H9 (cell line): Measurements from ENCODE around the gene PRR23E. TPM values are rescaled to one million over a fixed set of nuclear protein-coding genes. Genes with fewer than 3 reads are reported as not detected.

Experiments used
- DNase-seq: peaks from one replicate; pipeline ENCODE4 v3.0.0-alpha.2; 2017
- H2AFZ ChIP-seq: one replicate; pipeline ENCODE4 v1.6.1; 2013; ENCODE audit warnings: mild to moderate bottlenecking, low read length, control low read depth, moderate library complexity
- H2AK5ac ChIP-seq: 2 replicates; pipeline ENCODE4 v1.6.1; 2013; ENCODE audit warnings: low read length, control low read depth, mixed read lengths; ENCODE audit not compliant: insufficient read length
- H2BK120ac ChIP-seq: one replicate; pipeline ENCODE4 v1.6.1; 2013; ENCODE audit warnings: low read depth, mild to moderate bottlenecking, low read length, control low read depth, inconsistent platforms; ENCODE audit not compliant: poor library complexity, severe bottlenecking
- H2BK12ac ChIP-seq: 2 replicates; pipeline ENCODE4 v1.6.1; 2013; ENCODE audit warnings: low read length, control low read depth, mixed read lengths, low read depth; ENCODE audit not compliant: insufficient read length
- H2BK15ac ChIP-seq: 2 replicates; pipeline ENCODE4 v1.6.1; 2013; ENCODE audit warnings: low read depth, low read length, control low read depth
- H2BK20ac ChIP-seq: one replicate; pipeline ENCODE4 v1.6.1; 2013; ENCODE audit warnings: low read depth, mild to moderate bottlenecking, low read length, control low read depth, inconsistent platforms; ENCODE audit not compliant: poor library complexity, severe bottlenecking
- H2BK5ac ChIP-seq: 2 replicates; pipeline ENCODE4 v1.6.1; 2013; ENCODE audit warnings: low read length, control low read depth, mixed read lengths; ENCODE audit not compliant: insufficient read length
- H3K14ac ChIP-seq: 2 replicates; pipeline ENCODE4 v1.6.1; 2013; ENCODE audit warnings: low read length, control low read depth; ENCODE audit not compliant: insufficient read depth
- H3K18ac ChIP-seq: 2 replicates; pipeline ENCODE4 v1.6.1; 2013; ENCODE audit warnings: low read depth, mild to moderate bottlenecking, mixed read lengths, low read length, control low read depth; ENCODE audit not compliant: insufficient read length
- H3K23ac ChIP-seq: 2 replicates; pipeline ENCODE4 v1.6.1; 2013; ENCODE audit warnings: low read length, control low read depth, mixed read lengths, low read depth; ENCODE audit not compliant: insufficient read length
- H3K23me2 ChIP-seq: 2 replicates; pipeline ENCODE4 v1.6.1; 2013; ENCODE audit warnings: low read depth, mild to moderate bottlenecking, mixed read lengths, low read length, control low read depth; ENCODE audit not compliant: insufficient read length, poor library complexity, severe bottlenecking
- H3K27ac ChIP-seq: 2 replicates; pipeline ENCODE4 v1.5.1; 2013; ENCODE audit warnings: low read length, control low read depth, mixed read lengths, low read depth; ENCODE audit not compliant: insufficient read length
- H3K27me3 ChIP-seq: 2 replicates; pipeline ENCODE4 v1.6.1; 2013; ENCODE audit warnings: low read length, control low read depth, inconsistent platforms; ENCODE audit not compliant: insufficient read depth
- H3K4ac ChIP-seq: 2 replicates; pipeline ENCODE4 v1.6.1; 2013; ENCODE audit warnings: low read depth, mild to moderate bottlenecking, control low read depth, inconsistent platforms, low read length, moderate library complexity
- H3K4me1 ChIP-seq: 2 replicates; pipeline ENCODE4 v1.6.1; 2013; ENCODE audit warnings: low read length, control low read depth, inconsistent platforms; ENCODE audit not compliant: insufficient read depth
- H3K4me2 ChIP-seq: 2 replicates; pipeline ENCODE4 v1.6.1; 2013; ENCODE audit warnings: low read length, control low read depth, mixed read lengths; ENCODE audit not compliant: insufficient read length, insufficient read depth
- H3K56ac ChIP-seq: 2 replicates; pipeline ENCODE4 v1.6.1; 2013; ENCODE audit warnings: low read depth, mild to moderate bottlenecking, mixed read lengths, low read length, control low read depth; ENCODE audit not compliant: insufficient read length
- H3K79me1 ChIP-seq: 2 replicates; pipeline ENCODE4 v1.6.1; 2013; ENCODE audit warnings: low read depth, mild to moderate bottlenecking, moderate library complexity, low read length, control low read depth, inconsistent platforms; ENCODE audit not compliant: insufficient read depth, poor library complexity, severe bottlenecking
- H3K79me2 ChIP-seq: 2 replicates; pipeline ENCODE4 v1.6.1; 2013; ENCODE audit warnings: low read length, control low read depth, inconsistent platforms; ENCODE audit not compliant: insufficient read depth
- H3K9ac ChIP-seq: 2 replicates; pipeline ENCODE4 v1.6.1; 2013; ENCODE audit warnings: low read length, control low read depth, mixed read lengths; ENCODE audit not compliant: insufficient read length; ENCODE audit errors: extremely low read depth
- H3K9me3 ChIP-seq: one replicate; pipeline ENCODE4 v1.6.1; 2013; ENCODE audit warnings: low read depth, low read length, inconsistent platforms; ENCODE audit not compliant: control insufficient read depth
- H3T11ph ChIP-seq: one replicate; pipeline ENCODE4 v1.6.1; 2013; ENCODE audit warnings: mild to moderate bottlenecking, low read length, control low read depth, inconsistent platforms
- H4K20me1 ChIP-seq: one replicate; pipeline ENCODE4 v1.6.1; 2013; ENCODE audit not compliant: control insufficient read depth, insufficient read length, insufficient read depth
- H4K5ac ChIP-seq: 2 replicates; pipeline ENCODE4 v1.6.1; 2013; ENCODE audit warnings: low read depth, mild to moderate bottlenecking, mixed read lengths, low read length, control low read depth; ENCODE audit not compliant: insufficient read length
- H4K8ac ChIP-seq: replicated peaks from 2 replicates; pipeline ENCODE4 v1.6.1; 2013; ENCODE audit warnings: low read length, control low read depth, mixed read lengths, low read depth; ENCODE audit not compliant: insufficient read length
- H4K91ac ChIP-seq: 2 replicates; pipeline ENCODE4 v1.6.1; 2013; ENCODE audit warnings: low read depth, mild to moderate bottlenecking, moderate library complexity, mixed read lengths, low read length, control low read depth; ENCODE audit not compliant: insufficient read length
- H3K27ac Mint-ChIP-seq, 3 experiments: 2 replicates in 2 of 3; 3 replicates in 1 of 3; pipeline ENCODE4 v1.8.0; 2020 to 2021; ENCODE audit warnings: mixed read lengths in 3 of 3, mild to moderate bottlenecking in 1 of 3, moderate library complexity in 1 of 3
- H3K27me3 Mint-ChIP-seq: 2 replicates; pipeline ENCODE4 v1.8.0; 2021; ENCODE audit warnings: low read depth, mild to moderate bottlenecking, moderate library complexity, mixed read lengths
- H3K36me3 Mint-ChIP-seq, 3 experiments: 2 replicates in 2 of 3; 3 replicates in 1 of 3; pipeline ENCODE4 v1.8.0; 2020 to 2021; ENCODE audit warnings: low read depth in 3 of 3, mixed read lengths in 3 of 3; ENCODE audit not compliant: insufficient read depth in 1 of 3
- H3K4me1 Mint-ChIP-seq, 2 experiments: 2 replicates each; pipeline ENCODE4 v1.8.0; 2020; ENCODE audit warnings: mixed read lengths in 2 of 2
- H3K4me3 Mint-ChIP-seq, 2 experiments: 2 replicates in 1 of 2; 3 replicates in 1 of 2; pipeline ENCODE4 v1.8.0; 2020 to 2021; ENCODE audit warnings: mild to moderate bottlenecking in 2 of 2, mixed read lengths in 2 of 2, moderate library complexity in 1 of 2
- H3K9me3 Mint-ChIP-seq, 2 experiments: 2 replicates in 1 of 2; 3 replicates in 1 of 2; pipeline ENCODE4 v1.8.0; 2020; ENCODE audit warnings: mild to moderate bottlenecking in 2 of 2, mixed read lengths in 2 of 2, moderate library complexity in 1 of 2
- CTCF ChIP-seq: fragments of 200-600 bp; sonication (generic); conservative IDR thresholded peaks from 3 replicates; pipeline ENCODE4 v1.8.0; 2021; ENCODE audit warnings: antibody characterized with exemption, mild to moderate bottlenecking
- WGBS: extraction: QIAGEN DNeasy Blood & Tissue Kit; methylation state at CpG from one replicate; pipeline ENCODE4 v1.1.7; 2013; ENCODE audit warnings: missing lambda C conversion rate, low lambda C conversion rate, mixed read lengths; ENCODE audit not compliant: insufficient read length; ENCODE audit errors: extremely low coverage; 5-methylcytosine and 5-hydroxymethylcytosine counted together
- total RNA-seq: library from RNA; stranded (reverse); gene quantifications from 2 replicates; pipeline ENCODE4 v1.2.1, GENCODE V29; 2021

The PRR23E gene
- total RNA-seq, 1 experiment from 2014 or later, result not detected

GRCh38 chr3:127237835-127238234, 44.9 kb downstream of the PRR23E start:
- no peaks in the 10 kb centered on the region for H3K79me2 ChIP-seq
- H3T11ph ChIP-seq, result no peak overlapping the region
- no peak overlapping the region for H2AFZ ChIP-seq
- H3K18ac ChIP-seq, result no peak overlapping the region
- no peaks in the 10 kb centered on the region for H4K20me1 ChIP-seq
- H4K91ac ChIP-seq, result no peak overlapping the region
- no peak overlapping the region for H2BK120ac ChIP-seq
- no peak for DNase-seq
- no peaks in the 10 kb centered on the region for H3K4me1 ChIP-seq
- H3K4ac ChIP-seq, result no peak overlapping the region
- no peaks in the 10 kb centered on the region for H3K9me3 ChIP-seq
- H3K4me2 ChIP-seq, result no peak overlapping the region
- no peak overlapping the region for H4K5ac ChIP-seq
- H4K8ac ChIP-seq, result no peak overlapping the region
- no CpG with 5 or more reads among the region's 3 CpGs for WGBS
- peaks cover 16 to 17% of the 10 kb centered on the region in 2 experiments for H3K9me3 Mint-ChIP-seq
- no peak overlapping the region for H3K14ac ChIP-seq
- H3K27ac ChIP-seq, result no peak overlapping the region
- H3K23ac ChIP-seq, result no peak overlapping the region
- H2BK20ac ChIP-seq, result no peak overlapping the region
- H3K9ac ChIP-seq, result no peak overlapping the region
- no peak overlapping the region for H2BK15ac ChIP-seq
- no peak overlapping the region for H3K4me3 Mint-ChIP-seq
- H3K56ac ChIP-seq, result no peak overlapping the region
- no peak for TF ChIP-seq CTCF
- H3K36me3 Mint-ChIP-seq, result peaks cover 0 to 5% (median 2%) of the 10 kb centered on the region in 3 experiments; a peak in 4 of 7 replicates
- no peak overlapping the region for H3K27ac Mint-ChIP-seq
- H2BK5ac ChIP-seq, result no peak overlapping the region
- no peaks in the 10 kb centered on the region for H3K4me1 Mint-ChIP-seq
- no peak overlapping the region for H2BK12ac ChIP-seq
- no peaks in the 10 kb centered on the region for H3K23me2 ChIP-seq
- H3K27me3 ChIP-seq, result no peaks in the 10 kb centered on the region
- H2AK5ac ChIP-seq, result no peak overlapping the region
- H3K27me3 Mint-ChIP-seq, result no peaks in the 10 kb centered on the region; the same call in 1 of the 2 replicates
- no peaks in the 10 kb centered on the region for H3K79me1 ChIP-seq
